SK-N-SH treated with all-trans-retinoic acid at 6 μM for 48 hours (cell line): ENCODE data around the gene IGF1R.

Source experiments
- CREB5 ChIP-seq: fragments of 250-450 bp; sonication (Bioruptor Pico); IDR thresholded peaks from 2 replicates; pipeline ENCODE4 v1.5.1; 2020; ENCODE audit warnings: low read depth, mild to moderate bottlenecking, moderate library complexity
- ESRRG ChIP-seq: fragments of 250-450 bp; sonication (Bioruptor Pico); IDR thresholded peaks from 2 replicates; pipeline ENCODE4 v1.6.1; 2021; ENCODE audit warnings: mild to moderate bottlenecking
- TCF4 ChIP-seq: fragments of 250-450 bp; sonication (Bioruptor Pico); IDR thresholded peaks from 2 replicates; pipeline ENCODE4 v1.8.0; 2021; ENCODE audit warnings: mild to moderate bottlenecking, moderate library complexity, borderline replicate concordance
- TSHZ2 ChIP-seq: fragments of 250-450 bp; sonication (Bioruptor Pico); IDR thresholded peaks from 2 replicates; pipeline ENCODE4 v1.5.0; 2020; ENCODE audit warnings: mild to moderate bottlenecking, moderate library complexity
- ZC3H10 ChIP-seq: fragments of 250-450 bp; sonication (Bioruptor Pico); IDR thresholded peaks from 2 replicates; pipeline ENCODE4 v1.5.1; 2021; ENCODE audit warnings: mild to moderate bottlenecking, moderate library complexity
- ZFP3 ChIP-seq: fragments of 250-450 bp; sonication (Bioruptor Pico); IDR thresholded peaks from 2 replicates; pipeline ENCODE4 v1.5.0; 2020; ENCODE audit warnings: mild to moderate bottlenecking, moderate library complexity
- ZFP30 ChIP-seq: fragments of 450-650 bp; formaldehyde crosslinking; IDR thresholded peaks from 2 replicates; pipeline ENCODE4 v1.5.0; 2022; ENCODE audit warnings: mild to moderate bottlenecking, moderate library complexity
- ZNF565 ChIP-seq: fragments of 450-650 bp; formaldehyde crosslinking; conservative IDR thresholded peaks from 2 replicates; pipeline ENCODE4 v1.5.0; 2020; ENCODE audit warnings: low read depth, mild to moderate bottlenecking, moderate library complexity

- TF ChIP-seq ZNF565 (CRISPR knock-in tag) (no peak), TSHZ2 (CRISPR knock-in tag) (no peak), ESRRG (CRISPR knock-in tag) (no peak), CREB5 (CRISPR knock-in tag) (no peak), ZC3H10 (CRISPR knock-in tag) (no peak), ZFP3 (CRISPR knock-in tag) (no peak), TCF4 (CRISPR knock-in tag) (no peak), ZFP30 (CRISPR knock-in tag) (no peak)
Observed at GRCh38 chr15:98850961-98851572, 202.7 kb downstream of the IGF1R start.
